CD4-positive, CD25-positive, alpha-beta regulatory T cell (primary cell): ENCODE data around the gene DHRSX. TPM values are rescaled to one million over a fixed set of nuclear protein-coding genes. Genes with fewer than 3 reads are reported as not detected.

Source experiments
- ATAC-seq, 2 donors: fragments of 150-1000 bp; cut with Tn5 transposase; one replicate each; pipeline ENCODE4 v1.10.0; 2021; ENCODE audit warnings: low read depth in 2 of 2, moderate number of reproducible peaks in 2 of 2, moderate library complexity in 1 of 2
- DNase-seq, 3 donors: peaks; one replicate each; pipeline versions ENCODE4 v3.0.0 to v3.0.0-alpha.2; 2012 to 2022; ENCODE audit warnings: mixed read lengths in 1 of 3
- H3K27ac ChIP-seq: one replicate; pipeline ENCODE4 v1.7.0; 2013; ENCODE audit warnings: mild to moderate bottlenecking, low read length; ENCODE audit not compliant: insufficient read depth, poor library complexity, severe bottlenecking
- H3K27me3 ChIP-seq: one replicate; pipeline ENCODE4 v1.7.0; 2013; ENCODE audit warnings: low read length; ENCODE audit not compliant: control insufficient read depth, insufficient read depth
- H3K36me3 ChIP-seq: one replicate; pipeline ENCODE4 v1.7.0; 2013; ENCODE audit warnings: mild to moderate bottlenecking, low read length, moderate library complexity; ENCODE audit not compliant: control insufficient read depth, insufficient read depth
- H3K4me1 ChIP-seq: 2 replicates; pipeline ENCODE4 v1.7.0; 2013; ENCODE audit warnings: mild to moderate bottlenecking, low read length; ENCODE audit not compliant: insufficient read depth, control insufficient read depth, poor library complexity, severe bottlenecking
- H3K4me3 ChIP-seq: one replicate; pipeline ENCODE4 v1.7.0; 2013; ENCODE audit warnings: low read depth, mild to moderate bottlenecking, low read length, moderate library complexity
- H3K9me3 ChIP-seq, 2 experiments: 1 replicate in 1 of 2; 2 replicates in 1 of 2; pipeline ENCODE4 v1.7.0; 2013; ENCODE audit warnings: low read length in 2 of 2, mild to moderate bottlenecking in 1 of 2, moderate library complexity in 1 of 2; ENCODE audit not compliant: control insufficient read depth in 2 of 2
- H3K27ac Mint-ChIP-seq, 3 donors: one replicate each; pipeline ENCODE4 v1.8.0; 2020 to 2022; ENCODE audit warnings: mild to moderate bottlenecking in 3 of 3, mixed read lengths in 3 of 3, moderate library complexity in 2 of 3
- H3K27me3 Mint-ChIP-seq: one replicate; pipeline ENCODE4 v1.8.0; 2022; ENCODE audit warnings: mild to moderate bottlenecking, mixed read lengths
- H3K36me3 Mint-ChIP-seq: one replicate; pipeline ENCODE4 v1.8.0; 2020; ENCODE audit warnings: mixed read lengths
- H3K4me1 Mint-ChIP-seq, 4 donors: one replicate each; pipeline ENCODE4 v1.8.0; 2020 to 2022; ENCODE audit warnings: mixed read lengths in 4 of 4, mild to moderate bottlenecking in 1 of 4
- H3K4me3 Mint-ChIP-seq, 4 donors: one replicate each; pipeline ENCODE4 v1.8.0; 2020 to 2022; ENCODE audit warnings: mild to moderate bottlenecking in 4 of 4, mixed read lengths in 4 of 4, moderate library complexity in 3 of 4
- H3K9me3 Mint-ChIP-seq, 7 donors: one replicate each; pipeline ENCODE4 v1.8.0; 2020 to 2022; ENCODE audit warnings: mixed read lengths in 7 of 7, mild to moderate bottlenecking in 3 of 7, moderate library complexity in 2 of 7
- polyA plus RNA-seq, 4 donors: library from polyadenylated mRNA; unstranded; fragments of 300-500 nt; fragmentation: Illumina TruSeq; gene quantifications; one replicate each; pipeline ENCODE4 v1.2.3, GENCODE V29; 2021
- total RNA-seq: library from RNA; stranded (reverse); gene quantifications from one replicate; pipeline ENCODE4 v1.2.3, GENCODE V29; 2022

The DHRSX gene
- total and polyA plus RNA-seq, 5 donors from 2014 or later = 16.5 to 21.8 (median 18.4) TPM

GRCh38 chrX:2345562-2345961, 155.2 kb downstream of the DHRSX start:
- ATAC-seq (no peak), DNase-seq (no peak)
- H3K27me3 ChIP-seq = no peaks in the 10 kb centered on the region
- H3K27ac ChIP-seq = no peak overlapping the region
- Mint-ChIP-seq H3K27ac (no peak overlapping the region), H3K36me3 (peaks cover 43% of the 10 kb centered on the region), H3K4me3 (no peak overlapping the region), H3K27me3 (no peaks in the 10 kb centered on the region), H3K9me3 (peaks cover 0 to 4% (median 0%) of the 10 kb centered on the region in 7 donors), H3K4me1 (peaks cover 0 to 4% (median 0%) of the 10 kb centered on the region in 4 donors)
- H3K36me3 ChIP-seq = no peaks in the 10 kb centered on the region
- H3K4me3 ChIP-seq = no peak overlapping the region
- H3K4me1 ChIP-seq = no peaks in the 10 kb centered on the region
- no peaks in the 10 kb centered on the region for H3K9me3 ChIP-seq

- Histone ChIP-seq H3K4me1 (no peaks in the 10 kb centered on the region), H3K27ac (no peak overlapping the region), H3K27me3 (no peaks in the 10 kb centered on the region), H3K9me3 (no peaks in the 10 kb centered on the region), H3K4me3 (no peak overlapping the region), H3K36me3 (no peaks in the 10 kb centered on the region)
- ATAC-seq (no peak), DNase-seq (no peak)
- H3K9me3 Mint-ChIP-seq = peaks cover 0 to 7% (median 4%) of the 10 kb centered on the region in 7 donors
- no peaks in the 10 kb centered on the region for H3K27me3 Mint-ChIP-seq
- H3K4me1 Mint-ChIP-seq = peaks cover 0 to 4% (median 0%) of the 10 kb centered on the region in 4 donors
- H3K27ac Mint-ChIP-seq = no peak overlapping the region
- peaks cover 56% of the 10 kb centered on the region for H3K36me3 Mint-ChIP-seq
- no peak overlapping the region for H3K4me3 Mint-ChIP-seq
Measured at GRCh38 chrX:2343413-2343812, 157.4 kb downstream of the DHRSX start.

- Mint-ChIP-seq H3K27ac (no peak overlapping the region), H3K4me1 (peaks cover 0 to 4% (median 0%) of the 10 kb centered on the region in 4 donors), H3K36me3 (peaks cover 56% of the 10 kb centered on the region), H3K9me3 (peaks cover 0 to 7% (median 4%) of the 10 kb centered on the region in 7 donors), H3K27me3 (no peaks in the 10 kb centered on the region), H3K4me3 (no peak overlapping the region)
- no peak overlapping the region for H3K27ac ChIP-seq
- H3K36me3 ChIP-seq = no peaks in the 10 kb centered on the region
- H3K27me3 ChIP-seq = no peaks in the 10 kb centered on the region
- ATAC-seq (no peak), DNase-seq (no peak)
- H3K4me1 ChIP-seq = no peaks in the 10 kb centered on the region
- no peaks in the 10 kb centered on the region for H3K9me3 ChIP-seq
- no peak overlapping the region for H3K4me3 ChIP-seq
Measured at GRCh38 chrX:2342874-2343273, 157.9 kb downstream of the DHRSX start.

DNA sequence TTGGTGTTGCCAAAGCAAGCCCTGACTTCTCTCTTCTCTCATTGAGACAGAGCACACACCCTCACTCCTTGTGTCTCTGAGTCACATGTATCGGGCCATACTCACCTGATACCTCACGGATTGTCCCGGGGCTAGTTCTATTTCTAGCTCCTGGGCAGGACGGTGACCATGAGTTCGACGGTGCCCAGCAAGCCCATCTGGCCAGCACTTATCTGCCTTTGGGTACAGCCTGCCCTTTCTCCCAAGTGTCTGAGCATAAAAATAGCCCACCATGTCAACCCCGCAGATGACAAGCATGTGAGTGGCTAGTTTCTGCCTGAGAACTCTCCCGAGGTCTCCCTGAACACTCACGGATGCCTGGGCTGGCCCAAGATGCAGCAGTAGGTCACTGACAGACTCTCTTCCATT, 158.5 kb downstream of the DHRSX start:
- DNase-seq = no peak
- H3K27ac Mint-ChIP-seq = peak overlapping the region in 1 of 3 donors; percentile 83
- Histone ChIP-seq H3K36me3 (no peaks in the 10 kb centered on the region), H3K4me1 (no peaks in the 10 kb centered on the region), H3K27me3 (no peaks in the 10 kb centered on the region), H3K4me3 (no peak overlapping the region), H3K27ac (no peak overlapping the region), H3K9me3 (no peaks in the 10 kb centered on the region)
- H3K4me3 Mint-ChIP-seq = no peak overlapping the region
- peaks cover 0 to 7% (median 4%) of the 10 kb centered on the region in 7 donors for H3K9me3 Mint-ChIP-seq
- H3K36me3 Mint-ChIP-seq = peaks cover 59% of the 10 kb centered on the region
- ATAC-seq = no peak
- no peaks in the 10 kb centered on the region for H3K27me3 Mint-ChIP-seq
- peaks cover 0 to 4% (median 0%) of the 10 kb centered on the region in 4 donors for H3K4me1 Mint-ChIP-seq

- Histone ChIP-seq H3K36me3 (no peaks in the 10 kb centered on the region), H3K27ac (no peak overlapping the region), H3K4me1 (no peaks in the 10 kb centered on the region), H3K27me3 (no peaks in the 10 kb centered on the region), H3K9me3 (no peaks in the 10 kb centered on the region), H3K4me3 (no peak overlapping the region)
- no peak for ATAC-seq
- Mint-ChIP-seq H3K4me1 (no peaks in the 10 kb centered on the region), H3K27me3 (no peaks in the 10 kb centered on the region), H3K9me3 (peaks cover 0 to 5% (median 4%) of the 10 kb centered on the region in 7 donors), H3K4me3 (no peak overlapping the region), H3K36me3 (peaks cover 50% of the 10 kb centered on the region), H3K27ac (no peak overlapping the region)
- DNase-seq = no peak
Measured at GRCh38 chrX:2340991-2341390, 159.8 kb downstream of the DHRSX start.

- peaks cover 26% of the 10 kb centered on the region for H3K36me3 Mint-ChIP-seq
- Histone ChIP-seq H3K4me1 (no peaks in the 10 kb centered on the region), H3K27me3 (no peaks in the 10 kb centered on the region), H3K27ac (no peak overlapping the region), H3K9me3 (no peaks in the 10 kb centered on the region), H3K36me3 (no peaks in the 10 kb centered on the region), H3K4me3 (no peak overlapping the region)
- no peaks in the 10 kb centered on the region for H3K4me1 Mint-ChIP-seq
- DNase-seq (no peak), ATAC-seq (no peak)
- no peak overlapping the region for H3K4me3 Mint-ChIP-seq
- peaks cover 0 to 5% (median 3%) of the 10 kb centered on the region in 7 donors for H3K9me3 Mint-ChIP-seq
- no peaks in the 10 kb centered on the region for H3K27me3 Mint-ChIP-seq
- no peak overlapping the region for H3K27ac Mint-ChIP-seq
Measured at GRCh38 chrX:2336181-2336580, 164.6 kb downstream of the DHRSX start.

GRCh38 chrX:2334237-2334636, 166.5 kb downstream of the DHRSX start:
- no peaks in the 10 kb centered on the region for H3K36me3 ChIP-seq
- Mint-ChIP-seq H3K4me3 (no peak overlapping the region), H3K9me3 (peaks cover 0 to 5% (median 0%) of the 10 kb centered on the region in 7 donors), H3K4me1 (peaks cover 0 to 4% (median 0%) of the 10 kb centered on the region in 4 donors), H3K27me3 (no peaks in the 10 kb centered on the region), H3K36me3 (peaks cover 11% of the 10 kb centered on the region), H3K27ac (no peak overlapping the region)
- DNase-seq (no peak), ATAC-seq (no peak)
- H3K4me1 ChIP-seq = no peaks in the 10 kb centered on the region
- no peaks in the 10 kb centered on the region for H3K27me3 ChIP-seq
- no peaks in the 10 kb centered on the region for H3K9me3 ChIP-seq
- H3K27ac ChIP-seq = no peak overlapping the region
- H3K4me3 ChIP-seq = no peak overlapping the region

DNA sequence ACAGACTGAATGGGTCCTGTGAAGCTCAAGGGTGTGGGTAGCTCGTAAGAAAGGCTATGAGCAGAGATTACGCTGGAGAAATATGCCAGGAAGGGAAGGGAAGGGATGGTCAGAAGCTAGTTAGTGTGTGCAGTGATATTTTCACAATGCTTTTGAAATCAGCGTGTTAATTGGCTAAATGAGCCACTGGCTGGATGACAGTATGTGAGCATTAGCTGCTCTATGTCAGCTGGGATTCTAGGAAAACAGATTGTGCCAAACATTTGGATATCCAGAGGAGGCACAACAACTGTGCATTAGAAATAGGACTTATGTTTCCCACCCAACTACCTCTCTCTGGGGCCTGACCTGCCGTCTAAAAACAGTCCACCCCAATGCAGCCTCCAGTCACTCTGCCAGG, 168.5 kb downstream of the DHRSX start:
- Histone ChIP-seq H3K9me3 (no peaks in the 10 kb centered on the region), H3K27me3 (no peaks in the 10 kb centered on the region), H3K36me3 (no peaks in the 10 kb centered on the region), H3K27ac (no peak overlapping the region), H3K4me3 (no peak overlapping the region), H3K4me1 (no peaks in the 10 kb centered on the region)
- Mint-ChIP-seq H3K9me3 (no peaks in the 10 kb centered on the region), H3K4me3 (no peak overlapping the region), H3K27ac (no peak overlapping the region), H3K36me3 (peaks cover 1% of the 10 kb centered on the region), H3K27me3 (no peaks in the 10 kb centered on the region), H3K4me1 (peaks cover 0 to 4% (median 0%) of the 10 kb centered on the region in 4 donors)
- DNase-seq (no peak), ATAC-seq (no peak)
